Esophagus muscularis mucosa (tissue), 4 donors: ENCODE measurements around the gene SLC35A3. TPM values are rescaled to one million over a fixed set of nuclear protein-coding genes. Genes with fewer than 3 reads are reported as not detected.

Experiments used
- DNase-seq: peaks from one replicate; pipeline ENCODE4 v3.0.0-alpha.2; 2017; ENCODE audit errors: extremely low spot score
- H3K27ac ChIP-seq, 4 donors: fragments of 200-600 bp; sonication (generic); replicated peaks in 1 of 4; 1 replicate in 3 of 4; 2 replicates in 1 of 4; pipeline ENCODE4 v1.5.1; 2016 to 2019; ENCODE audit warnings: mild to moderate bottlenecking in 1 of 4
- H3K27me3 ChIP-seq, 4 donors: fragments of 200-600 bp; sonication (generic); one replicate each; pipeline versions ENCODE4 v1.5.1 to v1.6.0; 2016 to 2019
- H3K36me3 ChIP-seq, 4 donors: fragments of 200-600 bp; sonication (generic); one replicate each; pipeline ENCODE4 v1.5.1; 2016 to 2019
- H3K4me1 ChIP-seq, 4 donors: fragments of 200-600 bp; sonication (generic); one replicate each; pipeline ENCODE4 v1.5.1; 2016 to 2019
- H3K4me3 ChIP-seq, 4 donors: fragments of 200-600 bp; sonication (generic); 1 replicate in 2 of 4; 2 replicates in 2 of 4; pipeline ENCODE4 v1.5.1; 2016 to 2019; ENCODE audit warnings: mild to moderate bottlenecking in 4 of 4, moderate library complexity in 1 of 4
- H3K9me3 ChIP-seq, 4 donors: fragments of 200-600 bp; sonication (generic); 1 replicate in 3 of 4; 2 replicates in 1 of 4; pipeline ENCODE4 v1.5.1; 2016 to 2019
- CTCF ChIP-seq, 3 experiments: fragments of 200-600 bp in 2 of 3; fragments of 450-650 bp in 1 of 3; sonication (generic) in 2 of 3; IDR thresholded peaks; one replicate each; pipeline ENCODE4 v1.5.1; 2017 to 2019; ENCODE audit warnings: antibody characterized with exemption in 3 of 3, mild to moderate bottlenecking in 2 of 3, moderate library complexity in 1 of 3
- EP300 ChIP-seq: sonication (generic); formaldehyde crosslinking; IDR thresholded peaks from one replicate; pipeline ENCODE4 v1.6.1; 2017; ENCODE audit warnings: antibody characterized with exemption
- POLR2A ChIP-seq: fragments of 450-650 bp; IDR thresholded peaks from one replicate; pipeline ENCODE4 v1.6.1; 2017; ENCODE audit warnings: antibody characterized with exemption, moderate library complexity, mild to moderate bottlenecking, low read depth
- POLR2AphosphoS5 ChIP-seq, 2 donors: sonication (generic); formaldehyde crosslinking; IDR thresholded peaks; one replicate each; pipeline ENCODE4 v1.6.1; 2017; ENCODE audit warnings: antibody characterized with exemption in 2 of 2
- WGBS: methylation state at CpG from one replicate; pipeline ENCODE4 v1.1.5; 2018; 5-methylcytosine and 5-hydroxymethylcytosine counted together
- intact Hi-C: fragments of 100-400 bp; cut with DNase I; formaldehyde crosslinking; loops from one replicate; pipeline ENCODE4 v1.15.1; 2023
- total RNA-seq, 4 donors: library from RNA; depleted of rRNA; stranded (reverse); fragments of >200 nt; gene quantifications; one replicate each; pipeline versions ENCODE4 v1.1.0 to v1.2.1, GENCODE V29; 2016

The SLC35A3 gene
- total RNA-seq, 4 donors from 2014 or later: 16.8 to 24.6 (median 22.9) TPM

DNA sequence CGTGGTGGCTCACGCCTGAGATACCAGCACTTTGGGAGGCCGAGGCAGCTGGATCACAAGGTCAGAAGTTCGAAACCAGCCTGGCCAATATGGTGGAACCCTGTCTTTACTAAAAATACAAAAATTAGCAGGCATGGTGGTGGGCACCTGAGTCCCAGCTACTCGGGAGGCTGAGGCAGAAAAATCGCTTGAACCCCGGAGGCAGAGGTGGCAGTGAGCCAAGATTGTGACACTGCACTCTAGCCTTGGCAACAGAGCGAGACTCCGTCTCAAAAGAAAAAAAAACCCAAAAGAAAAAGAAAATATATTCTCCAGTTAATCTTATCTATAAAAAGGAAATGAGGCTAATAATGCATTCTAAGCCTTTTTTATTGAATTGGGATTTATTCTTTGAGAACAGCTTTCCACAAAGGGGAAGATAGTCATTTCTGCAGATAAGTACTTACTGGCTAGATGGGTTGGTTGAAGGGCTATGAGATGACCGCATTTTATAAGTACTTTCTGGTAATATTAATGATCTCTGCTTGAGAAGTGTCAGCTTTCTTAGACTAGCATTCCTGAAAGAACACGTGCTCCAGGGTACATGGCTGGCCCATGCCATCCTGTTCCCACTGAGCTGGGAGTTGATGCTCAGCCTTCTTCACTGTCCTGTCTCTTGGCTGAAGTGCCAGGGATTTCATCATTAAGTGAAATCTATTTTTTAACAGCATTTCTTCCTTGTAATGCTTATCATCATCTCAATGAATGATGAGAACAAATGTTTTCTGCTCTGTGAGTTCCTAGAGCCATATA is 105.0 kb downstream of the SLC35A3 start:
- Histone ChIP-seq H3K36me3 (peaks cover 11 to 89% (median 63%) of the 10 kb centered on the region in 4 donors), H3K4me3 (no peak overlapping the region)
- WGBS: 90% methylated on average over 11 of the region's 11 CpGs

GRCh38 chr1:100075773-100076172 is 106.0 kb downstream of the SLC35A3 start:
- Histone ChIP-seq H3K4me1 (peaks cover 0 to 7% (median 0%) of the 10 kb centered on the region in 4 donors), H3K27me3 (no peaks in the 10 kb centered on the region), H3K4me3 (no peak overlapping the region), H3K27ac (no peak overlapping the region), H3K36me3 (peaks cover 11 to 89% (median 63%) of the 10 kb centered on the region in 4 donors), H3K9me3 (no peaks in the 10 kb centered on the region)
- 95% methylated on average over 3 of the region's 3 CpGs for WGBS
- intact Hi-C loops: no loop called here
- no peak for DNase-seq
- TF ChIP-seq EP300: no peak
- no peak for TF ChIP-seq CTCF (IDR thresholded peaks at IDR 0.05)
- TF ChIP-seq POLR2AphosphoS5 (IDR thresholded peaks at IDR 0.05): no peak
- TF ChIP-seq POLR2A: no peak

More for the DNA sequence above, 105.0 kb downstream of the SLC35A3 start:
- DNase-seq: no peak
- Histone ChIP-seq H3K27me3 (no peaks in the 10 kb centered on the region), H3K27ac (no peak overlapping the region), H3K4me1 (peaks cover 0 to 6% (median 0%) of the 10 kb centered on the region in 4 donors), H3K9me3 (no peaks in the 10 kb centered on the region)
- TF ChIP-seq POLR2AphosphoS5 (IDR thresholded peaks at IDR 0.05) (no peak), EP300 (no peak), POLR2A (no peak), CTCF (IDR thresholded peaks at IDR 0.05) (no peak)
- intact Hi-C loops: no loop called here

DNA sequence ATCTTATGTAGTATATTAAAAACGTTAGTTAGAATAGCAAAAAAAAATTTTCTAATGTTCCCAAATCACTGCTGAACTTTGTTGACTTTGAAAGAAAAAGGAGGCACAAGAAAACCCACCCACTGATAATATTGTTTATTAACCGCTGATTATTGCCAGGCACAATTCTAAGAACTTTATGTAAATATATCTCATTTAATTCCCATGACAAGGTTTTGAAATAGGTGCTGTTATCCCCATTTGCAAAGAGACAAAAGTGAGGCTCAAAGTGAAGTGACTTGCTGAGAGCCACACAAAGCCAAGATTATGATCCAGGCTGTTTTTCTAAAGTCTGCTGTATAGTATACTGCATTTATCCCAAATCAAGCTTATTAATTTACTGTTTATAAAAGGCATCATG is 106.5 kb downstream of the SLC35A3 start:
- WGBS: 82% methylated on average over 2 of the region's 2 CpGs
- H3K36me3 ChIP-seq: peaks cover 11 to 89% (median 64%) of the 10 kb centered on the region in 4 donors

DNA sequence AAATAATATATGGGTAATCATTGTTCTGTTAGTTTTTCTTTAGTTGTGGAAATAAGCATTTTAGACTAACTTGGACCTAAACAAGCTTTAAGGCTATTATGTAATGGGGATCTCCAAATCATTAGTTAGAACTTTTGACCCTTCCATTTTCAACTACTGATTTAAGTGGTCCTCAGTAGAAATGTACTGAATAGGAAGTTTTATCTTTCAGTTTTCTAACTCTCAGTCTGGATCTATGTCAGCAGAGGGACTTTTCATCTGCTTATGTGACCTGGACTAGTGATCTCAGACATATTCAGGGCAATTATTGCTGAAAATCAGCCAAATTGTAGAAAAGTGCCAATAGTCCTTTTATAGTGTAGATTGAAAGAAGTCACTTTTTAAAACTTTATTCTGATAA is 106.9 kb downstream of the SLC35A3 start:
- intact Hi-C loops: no loop called here
- H3K4me1 ChIP-seq: peaks cover 0 to 14% (median 0%) of the 10 kb centered on the region in 4 donors
- no peak overlapping the region for H3K27ac ChIP-seq
- H3K4me3 ChIP-seq: no peak overlapping the region
- DNase-seq: no peak
- TF ChIP-seq EP300 (no peak), POLR2AphosphoS5 (IDR thresholded peaks at IDR 0.05) (no peak), CTCF (IDR thresholded peaks at IDR 0.05) (no peak), POLR2A (no peak)
- H3K27me3 ChIP-seq: no peaks in the 10 kb centered on the region
- no peaks in the 10 kb centered on the region for H3K9me3 ChIP-seq
- H3K36me3 ChIP-seq: peaks cover 11 to 89% (median 65%) of the 10 kb centered on the region in 4 donors

More for the DNA sequence above, 106.5 kb downstream of the SLC35A3 start:
- no peak overlapping the region for H3K4me3 ChIP-seq
- DNase-seq: no peak
- TF ChIP-seq EP300 (no peak), POLR2A (no peak), POLR2AphosphoS5 (IDR thresholded peaks at IDR 0.05) (no peak), CTCF (IDR thresholded peaks at IDR 0.05) (no peak)
- no peaks in the 10 kb centered on the region for H3K9me3 ChIP-seq
- no peaks in the 10 kb centered on the region for H3K27me3 ChIP-seq
- intact Hi-C loops: no loop called here
- peaks cover 0 to 12% (median 0%) of the 10 kb centered on the region in 4 donors for H3K4me1 ChIP-seq
- H3K27ac ChIP-seq: no peak overlapping the region
